SU-DHL-6 (cell line): Measurements from ENCODE around the gene ATP9B.

Experiments used
- H2AFZ ChIP-seq: fragments of 200-600 bp; sonication (generic); 2 replicates; pipeline ENCODE4 v1.6.1; 2014; ENCODE audit warnings: low read depth, mild to moderate bottlenecking, moderate library complexity, mixed read lengths, antibody characterized with exemption, low read length; ENCODE audit not compliant: severe bottlenecking
- H3F3A ChIP-seq: fragments of 200-600 bp; shearing (Covaris generic); 2 replicates; pipeline ENCODE4 v1.6.0; 2016; ENCODE audit warnings: antibody characterized with exemption, mild to moderate bottlenecking; ENCODE audit not compliant: insufficient read depth
- H3K27ac ChIP-seq: fragments of 200-600 bp; sonication (generic); 2 replicates; pipeline ENCODE4 v1.5.1; 2016; ENCODE audit warnings: low read depth, mild to moderate bottlenecking, low read length, moderate library complexity, mixed read lengths
- H3K27me3 ChIP-seq: fragments of 200-600 bp; sonication (generic), shearing (Covaris generic); 2 replicates; pipeline ENCODE4 v1.6.0; 2014; ENCODE audit warnings: mild to moderate bottlenecking, low read length
- H3K36me3 ChIP-seq: fragments of 200-600 bp; sonication (generic); 2 replicates; pipeline ENCODE4 v1.6.1; 2014; ENCODE audit warnings: mild to moderate bottlenecking, low read length, mixed read lengths
- H3K4me2 ChIP-seq: fragments of 300-600, 200-600 bp; shearing (Covaris generic), sonication (generic); 2 replicates; pipeline ENCODE4 v1.6.0; 2014; ENCODE audit warnings: low read length, low read depth, mild to moderate bottlenecking; ENCODE audit not compliant: poor library complexity, severe bottlenecking
- H3K4me3 ChIP-seq: fragments of 200-600 bp; sonication (generic); 2 replicates; pipeline ENCODE4 v1.5.1; 2014; ENCODE audit warnings: antibody characterized with exemption, low read length, mild to moderate bottlenecking, mixed read lengths; ENCODE audit not compliant: insufficient read depth, poor library complexity, severe bottlenecking
- H3K79me2 ChIP-seq: fragments of 200-600 bp; sonication (generic); 2 replicates; pipeline ENCODE4 v1.6.1; 2014; ENCODE audit warnings: mild to moderate bottlenecking, low read length, moderate library complexity; ENCODE audit not compliant: insufficient read depth
- H3K9ac ChIP-seq: fragments of 200-600 bp; sonication (generic); 2 replicates; pipeline ENCODE4 v1.7.0; 2014; ENCODE audit warnings: mild to moderate bottlenecking, low read length
- H3K9me2 ChIP-seq: fragments of 200-600 bp; sonication (generic); replicated peaks from 2 replicates; pipeline ENCODE4 v1.6.1; 2014; ENCODE audit warnings: low read length; ENCODE audit not compliant: insufficient read depth
- H3K9me3 ChIP-seq: fragments of 200-600 bp; sonication (generic); 2 replicates; pipeline ENCODE4 v1.6.1; 2014; ENCODE audit warnings: low read length, mixed read lengths; ENCODE audit not compliant: insufficient read depth
- H4K20me1 ChIP-seq: fragments of 200-600 bp; sonication (generic); 2 replicates; pipeline ENCODE4 v1.6.1; 2014; ENCODE audit warnings: low read depth, mild to moderate bottlenecking, antibody characterized with exemption, low read length, moderate library complexity, mixed read lengths
- EZH2phosphoT487 ChIP-seq: fragments of 200-600 bp; sonication (generic), shearing (Covaris generic); conservative IDR thresholded peaks from 2 replicates; pipeline ENCODE4 v1.6.1; 2018; ENCODE audit warnings: mild to moderate bottlenecking, antibody characterized with exemption, low read length, moderate library complexity, mixed read lengths
- TF ChIP-seq, protein P1 (sequence below): fragments of 200-600 bp; sonication (generic); IDR thresholded peaks from one replicate; pipeline ENCODE4 v1.5.1; 2017; ENCODE audit warnings: antibody characterized with exemption, mild to moderate bottlenecking, low read length, moderate library complexity; ENCODE audit not compliant: insufficient read depth, poor library complexity, severe bottlenecking

ATP9B gene

DNA sequence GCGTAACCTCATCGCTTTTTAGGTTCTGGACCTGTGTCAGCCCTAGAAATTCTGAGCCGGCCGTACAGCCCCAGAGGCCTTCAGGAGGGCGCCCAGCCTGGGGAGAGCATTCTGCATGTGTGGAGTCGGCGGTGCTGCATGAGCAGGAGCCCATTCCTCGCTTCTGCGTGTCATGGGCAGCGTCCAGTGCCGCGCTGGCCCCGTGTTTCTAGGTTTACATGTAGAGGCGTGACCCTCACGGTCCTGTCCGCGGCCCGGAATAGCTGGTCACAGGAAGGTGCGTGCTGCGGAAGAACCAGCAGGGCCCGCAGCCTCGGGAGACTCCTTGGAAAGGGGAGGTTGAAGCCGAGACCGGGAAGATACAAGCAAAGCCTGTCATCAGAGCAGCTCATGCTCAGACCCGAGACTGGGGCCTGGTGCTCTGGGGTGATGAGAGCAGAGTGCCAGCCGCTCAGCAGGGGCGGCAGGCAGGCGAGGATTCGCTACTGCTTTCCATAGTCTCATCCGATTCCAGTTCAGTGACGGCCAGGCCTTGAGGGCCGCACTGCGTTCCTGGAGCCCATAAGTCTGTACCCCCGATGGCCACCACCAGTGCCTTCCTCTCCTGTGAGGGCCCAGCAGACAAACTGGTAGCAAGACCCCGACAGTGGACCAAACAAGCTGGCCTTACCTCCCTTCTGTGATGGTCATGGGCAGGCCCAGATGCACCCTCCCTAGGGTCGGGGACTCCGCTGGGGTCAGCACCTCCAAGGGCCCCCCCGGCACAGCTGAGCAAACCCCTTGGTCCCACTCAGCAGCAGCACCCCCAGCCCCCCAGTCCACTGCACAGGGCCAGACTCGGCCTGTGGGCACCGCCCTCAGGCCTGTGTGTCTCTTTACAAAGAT, 311.0 kb downstream of the ATP9B start:
- Histone ChIP-seq H3K9me2 (no peaks in the 10 kb centered on the region), H3K27ac (no peak overlapping the region), H2AFZ (no peak overlapping the region), H3K36me3 (no peaks in the 10 kb centered on the region), H4K20me1 (no peaks in the 10 kb centered on the region), H3K27me3 (no peaks in the 10 kb centered on the region), H3K9ac (no peak overlapping the region), H3K4me3 (no peak overlapping the region), H3K79me2 (no peaks in the 10 kb centered on the region), H3F3A (no peaks in the 10 kb centered on the region), H3K4me2 (no peak overlapping the region), H3K9me3 (no peaks in the 10 kb centered on the region)
- TF ChIP-seq EZH2phosphoT487, result no peak
- TF ChIP-seq, protein P1, sequence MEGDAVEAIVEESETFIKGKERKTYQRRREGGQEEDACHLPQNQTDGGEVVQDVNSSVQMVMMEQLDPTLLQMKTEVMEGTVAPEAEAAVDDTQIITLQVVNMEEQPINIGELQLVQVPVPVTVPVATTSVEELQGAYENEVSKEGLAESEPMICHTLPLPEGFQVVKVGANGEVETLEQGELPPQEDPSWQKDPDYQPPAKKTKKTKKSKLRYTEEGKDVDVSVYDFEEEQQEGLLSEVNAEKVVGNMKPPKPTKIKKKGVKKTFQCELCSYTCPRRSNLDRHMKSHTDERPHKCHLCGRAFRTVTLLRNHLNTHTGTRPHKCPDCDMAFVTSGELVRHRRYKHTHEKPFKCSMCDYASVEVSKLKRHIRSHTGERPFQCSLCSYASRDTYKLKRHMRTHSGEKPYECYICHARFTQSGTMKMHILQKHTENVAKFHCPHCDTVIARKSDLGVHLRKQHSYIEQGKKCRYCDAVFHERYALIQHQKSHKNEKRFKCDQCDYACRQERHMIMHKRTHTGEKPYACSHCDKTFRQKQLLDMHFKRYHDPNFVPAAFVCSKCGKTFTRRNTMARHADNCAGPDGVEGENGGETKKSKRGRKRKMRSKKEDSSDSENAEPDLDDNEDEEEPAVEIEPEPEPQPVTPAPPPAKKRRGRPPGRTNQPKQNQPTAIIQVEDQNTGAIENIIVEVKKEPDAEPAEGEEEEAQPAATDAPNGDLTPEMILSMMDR, result no peak

DNA sequence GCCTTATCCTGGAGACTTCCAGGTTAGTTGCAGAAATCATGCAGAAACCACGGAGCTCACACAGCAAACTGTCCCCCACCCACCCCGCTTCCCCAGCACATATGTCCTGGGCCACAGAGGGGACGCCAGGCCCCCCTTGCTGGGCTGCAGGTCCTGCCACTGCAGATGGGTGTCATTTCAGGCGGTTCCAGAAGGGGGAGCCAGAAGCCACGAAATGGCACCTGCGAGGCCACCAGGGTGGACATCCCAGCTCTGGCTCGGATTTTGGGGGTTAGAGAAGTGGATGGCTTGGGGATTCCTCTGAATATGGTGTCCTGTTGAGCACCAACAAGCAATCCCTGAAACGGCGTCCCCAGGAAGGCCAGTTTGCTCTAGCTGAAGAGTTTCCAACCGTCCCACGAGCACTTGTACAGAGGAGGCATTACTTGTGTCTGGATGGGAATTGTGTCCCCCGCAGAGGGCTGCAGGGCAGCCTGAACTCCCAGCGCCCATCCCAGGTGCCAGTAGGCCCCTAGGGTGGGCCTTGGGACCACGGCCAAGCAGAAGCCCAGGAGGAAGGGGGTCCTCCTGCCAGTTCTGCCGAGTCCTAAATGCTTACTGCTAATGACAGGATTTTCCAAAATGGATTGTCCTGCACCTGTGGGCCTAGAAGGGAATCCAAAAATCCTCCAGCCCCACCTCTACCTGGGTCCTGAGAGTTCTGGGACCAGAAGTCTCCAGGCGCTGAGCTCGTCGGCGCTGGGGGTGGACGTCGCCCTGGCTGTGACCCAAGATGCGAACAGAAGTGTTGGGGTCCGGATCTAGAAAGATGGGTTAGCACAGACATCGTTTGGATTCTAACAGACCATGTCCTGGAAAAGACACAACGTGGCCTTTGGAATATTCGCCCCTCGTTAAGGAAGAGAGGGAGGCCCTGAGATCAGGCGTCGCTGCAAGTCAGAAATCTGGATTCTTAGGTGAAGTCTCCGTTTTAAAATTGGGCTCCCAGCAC, 311.9 kb downstream of the ATP9B start:
- Histone ChIP-seq H4K20me1 (no peaks in the 10 kb centered on the region), H3K4me2 (no peak overlapping the region), H3F3A (no peaks in the 10 kb centered on the region), H3K79me2 (no peaks in the 10 kb centered on the region), H3K9me3 (no peaks in the 10 kb centered on the region), H3K27ac (no peak overlapping the region), H2AFZ (no peak overlapping the region), H3K4me3 (no peak overlapping the region), H3K36me3 (no peaks in the 10 kb centered on the region), H3K9me2 (no peaks in the 10 kb centered on the region), H3K9ac (no peak overlapping the region), H3K27me3 (no peaks in the 10 kb centered on the region)
- TF ChIP-seq EZH2phosphoT487, result no peak
- TF ChIP-seq, protein P1, result peak; percentile 90

DNA sequence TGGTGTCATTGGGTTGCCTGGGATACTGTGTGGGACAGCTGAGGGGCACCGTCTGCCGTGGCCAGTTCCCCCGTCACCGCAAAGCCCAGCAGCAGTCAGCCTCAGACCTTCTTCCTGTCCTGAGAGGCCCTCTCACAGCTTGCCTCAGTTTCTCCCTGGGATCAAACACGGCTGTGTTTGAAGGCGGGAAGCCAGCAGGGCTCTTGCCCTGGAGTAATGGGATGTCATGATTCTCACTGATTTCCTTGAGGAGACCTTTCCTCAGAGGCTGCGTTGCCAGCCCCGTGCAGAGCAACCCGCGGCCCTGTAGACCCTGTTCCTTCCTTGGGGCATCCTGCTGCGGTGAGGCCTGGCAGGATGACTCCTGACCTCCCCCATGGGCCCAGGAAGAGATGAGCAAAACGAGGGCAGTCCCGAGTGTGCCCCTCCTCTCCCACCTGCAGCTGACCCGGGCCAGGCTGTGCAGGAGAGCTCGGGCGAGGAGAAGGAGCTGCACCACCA, 312.7 kb downstream of the ATP9B start:
- H3K9me2 ChIP-seq, result no peaks in the 10 kb centered on the region
- no peak overlapping the region for H3K9ac ChIP-seq
- TF ChIP-seq, protein P1, result no peak
- no peak for TF ChIP-seq EZH2phosphoT487
- H3K79me2 ChIP-seq, result no peaks in the 10 kb centered on the region
- no peaks in the 10 kb centered on the region for H3K9me3 ChIP-seq
- H3K4me3 ChIP-seq, result no peak overlapping the region
- no peak overlapping the region for H3K4me2 ChIP-seq
- H4K20me1 ChIP-seq, result no peaks in the 10 kb centered on the region
- H2AFZ ChIP-seq, result no peak overlapping the region
- H3F3A ChIP-seq, result no peaks in the 10 kb centered on the region
- H3K27ac ChIP-seq, result no peak overlapping the region
- no peaks in the 10 kb centered on the region for H3K27me3 ChIP-seq
- no peaks in the 10 kb centered on the region for H3K36me3 ChIP-seq
